Uterus (tissue), 2 donors: ENCODE data around the gene DIAPH3.

Experiments used
- POLR2A ChIP-seq, 2 donors: fragments of 450-650 bp; IDR thresholded peaks; one replicate each; pipeline ENCODE4 v1.6.1; 2016; ENCODE audit warnings: antibody characterized with exemption in 2 of 2, mild to moderate bottlenecking in 1 of 2, moderate library complexity in 1 of 2
- TF ChIP-seq, protein P1 (sequence below), 4 experiments: fragments of 200-600 bp in 2 of 4; fragments of 450-650 bp in 2 of 4; sonication (generic) in 2 of 4; IDR thresholded peaks; one replicate each; pipeline ENCODE4 v1.5.1; 2016 to 2019; ENCODE audit warnings: antibody characterized with exemption in 4 of 4, mild to moderate bottlenecking in 2 of 4, moderate library complexity in 1 of 4

DNA sequence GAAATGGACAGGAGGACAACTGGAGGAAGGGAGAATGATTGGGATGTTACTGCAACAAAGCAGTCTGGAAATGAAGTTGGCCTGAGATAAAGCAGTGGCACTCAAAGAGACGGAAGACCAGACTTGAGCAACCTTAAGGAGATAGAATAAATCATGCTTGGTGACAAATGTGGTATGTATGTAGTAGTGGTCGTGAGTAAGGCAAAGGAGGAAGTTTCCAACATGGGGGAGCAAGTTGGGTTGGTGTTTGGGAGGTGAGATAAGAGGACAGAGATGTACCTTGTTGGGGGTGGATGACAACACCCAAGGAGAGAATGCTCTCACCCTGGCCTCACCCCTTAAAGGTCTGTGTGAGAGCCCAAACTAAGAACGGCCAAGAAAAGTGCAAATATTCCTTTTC is 420.5 kb downstream of the DIAPH3 start:
- TF ChIP-seq, protein P1, sequence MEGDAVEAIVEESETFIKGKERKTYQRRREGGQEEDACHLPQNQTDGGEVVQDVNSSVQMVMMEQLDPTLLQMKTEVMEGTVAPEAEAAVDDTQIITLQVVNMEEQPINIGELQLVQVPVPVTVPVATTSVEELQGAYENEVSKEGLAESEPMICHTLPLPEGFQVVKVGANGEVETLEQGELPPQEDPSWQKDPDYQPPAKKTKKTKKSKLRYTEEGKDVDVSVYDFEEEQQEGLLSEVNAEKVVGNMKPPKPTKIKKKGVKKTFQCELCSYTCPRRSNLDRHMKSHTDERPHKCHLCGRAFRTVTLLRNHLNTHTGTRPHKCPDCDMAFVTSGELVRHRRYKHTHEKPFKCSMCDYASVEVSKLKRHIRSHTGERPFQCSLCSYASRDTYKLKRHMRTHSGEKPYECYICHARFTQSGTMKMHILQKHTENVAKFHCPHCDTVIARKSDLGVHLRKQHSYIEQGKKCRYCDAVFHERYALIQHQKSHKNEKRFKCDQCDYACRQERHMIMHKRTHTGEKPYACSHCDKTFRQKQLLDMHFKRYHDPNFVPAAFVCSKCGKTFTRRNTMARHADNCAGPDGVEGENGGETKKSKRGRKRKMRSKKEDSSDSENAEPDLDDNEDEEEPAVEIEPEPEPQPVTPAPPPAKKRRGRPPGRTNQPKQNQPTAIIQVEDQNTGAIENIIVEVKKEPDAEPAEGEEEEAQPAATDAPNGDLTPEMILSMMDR (IDR thresholded peaks at IDR 0.05), result no peak
- TF ChIP-seq POLR2A (IDR thresholded peaks at IDR 0.05), result no peak
